ENCODE results near the gene SNED1. TPM values are rescaled to one million over a fixed set of nuclear protein-coding genes. Genes with fewer than 3 reads are reported as not detected.

The SNED1 gene
- total RNA-seq, 1 experiment from 2014 or later, result 2.8 TPM

- H3K27me3 ChIP-seq (ENCODE audit: insufficient read depth, low read depth), result no peaks in the 10 kb centered on the region
- intact Hi-C loops (cut with micrococcal nuclease; ENCODE audit: unreplicated experiment), result no loop called here
- no peaks in the 10 kb centered on the region; the same call in 1 of the 2 replicates for H3F3A ChIP-seq (ENCODE audit: insufficient read depth, low read depth)
- H3K27ac ChIP-seq, result no peak overlapping the region
- no peak overlapping the region for H2AFZ ChIP-seq
- POLR2A ChIA-PET (ENCODE audit: unreplicated experiment), result no interaction called here
- no peaks in the 10 kb centered on the region for H3K9me2 ChIP-seq (ENCODE audit: insufficient read depth)
- H3K9me3 ChIP-seq (ENCODE audit: insufficient read depth, low read depth), result no peaks in the 10 kb centered on the region
- no peaks in the 10 kb centered on the region for H3K79me2 ChIP-seq (ENCODE audit: low read depth)
- TF ChIP-seq CTCF (conservative IDR thresholded peaks at IDR 0.05), result no peak
- no peak for TF ChIP-seq EZH2 (IDR thresholded peaks at IDR 0.05; ENCODE audit: low read depth)
- BruUV-seq (replicated peaks), result no TSS peak
- no peak overlapping the region for H3K4me2 ChIP-seq
- H3K4me3 ChIP-seq, result no peak overlapping the region
- peaks cover 17% of the 10 kb centered on the region; the same call in 1 of the 2 replicates for H3K36me3 ChIP-seq (ENCODE audit: low read depth)
- no peaks in the 10 kb centered on the region for H3K4me1 ChIP-seq (replicated peaks; ENCODE audit: insufficient read depth)
- H4K20me1 ChIP-seq (ENCODE audit: insufficient read depth), result peaks cover 3% of the 10 kb centered on the region; the same call in 1 of the 2 replicates
- CTCF ChIA-PET, result no interaction called here
- DNase-seq, result no peak
These were observed 90.0 kb downstream of the SNED1 start for GRCh38 chr2:241088376-241088775.

GRCh38 chr2:241088791-241089732 lies 90.6 kb downstream of the SNED1 start:
- H3K27ac ChIP-seq, result no peak overlapping the region
- no peak for DNase-seq
- no peaks in the 10 kb centered on the region for H3K9me2 ChIP-seq (ENCODE audit: insufficient read depth)
- H3K4me1 ChIP-seq (replicated peaks; ENCODE audit: insufficient read depth), result no peaks in the 10 kb centered on the region
- CTCF ChIA-PET, result no interaction called here
- BruUV-seq (replicated peaks), result no TSS peak
- H3F3A ChIP-seq (ENCODE audit: insufficient read depth, low read depth), result no peaks in the 10 kb centered on the region; the same call in 1 of the 2 replicates
- H3K36me3 ChIP-seq (ENCODE audit: low read depth), result peaks cover 17% of the 10 kb centered on the region; the same call in 1 of the 2 replicates
- H4K20me1 ChIP-seq (ENCODE audit: insufficient read depth), result peaks cover 3% of the 10 kb centered on the region; the same call in 1 of the 2 replicates
- no peak overlapping the region for H3K4me2 ChIP-seq
- no peaks in the 10 kb centered on the region for H3K9me3 ChIP-seq (ENCODE audit: insufficient read depth, low read depth)
- H3K79me2 ChIP-seq (ENCODE audit: low read depth), result no peaks in the 10 kb centered on the region
- no peak for TF ChIP-seq CTCF (conservative IDR thresholded peaks at IDR 0.05)
- POLR2A ChIA-PET (ENCODE audit: unreplicated experiment), result no interaction called here
- intact Hi-C loops (cut with micrococcal nuclease; ENCODE audit: unreplicated experiment), result no loop called here
- H3K4me3 ChIP-seq, result no peak overlapping the region
- no peak overlapping the region for H2AFZ ChIP-seq
- H3K27me3 ChIP-seq (ENCODE audit: insufficient read depth, low read depth), result no peaks in the 10 kb centered on the region

GRCh38 chr2:241091201-241091600 lies 92.8 kb downstream of the SNED1 start:
- no peak overlapping the region for H2AFZ ChIP-seq
- H3K36me3 ChIP-seq (ENCODE audit: low read depth), result peaks cover 32% of the 10 kb centered on the region
- no peak for DNase-seq
- no peaks in the 10 kb centered on the region for H3K79me2 ChIP-seq (ENCODE audit: low read depth)
- intact Hi-C loops (cut with micrococcal nuclease; ENCODE audit: unreplicated experiment), result no loop called here
- no peaks in the 10 kb centered on the region for H3K27me3 ChIP-seq (ENCODE audit: insufficient read depth, low read depth)
- no peak overlapping the region for H3K4me3 ChIP-seq
- no peaks in the 10 kb centered on the region for H3K9me2 ChIP-seq (ENCODE audit: insufficient read depth)
- H4K20me1 ChIP-seq (ENCODE audit: insufficient read depth), result peaks cover 6% of the 10 kb centered on the region; the same call in 1 of the 2 replicates
- H3K9me3 ChIP-seq (ENCODE audit: insufficient read depth, low read depth), result no peaks in the 10 kb centered on the region
- H3F3A ChIP-seq (ENCODE audit: insufficient read depth, low read depth), result no peaks in the 10 kb centered on the region; the same call in 1 of the 2 replicates
- no peak overlapping the region for H3K27ac ChIP-seq
- no TSS peak for BruUV-seq (replicated peaks)
- POLR2A ChIA-PET (ENCODE audit: unreplicated experiment), result no interaction called here
- CTCF ChIA-PET, result no interaction called here
- TF ChIP-seq CTCF (conservative IDR thresholded peaks at IDR 0.05), result no peak
- no peak for TF ChIP-seq EZH2 (IDR thresholded peaks at IDR 0.05; ENCODE audit: low read depth)
- no peak overlapping the region for H3K4me2 ChIP-seq
- no peaks in the 10 kb centered on the region for H3K4me1 ChIP-seq (replicated peaks; ENCODE audit: insufficient read depth)

Measured in PC-9 (cell line).